Lower lobe of right lung (tissue), 2 donors: ENCODE results near the gene ANKDD1A. TPM values are rescaled to one million over a fixed set of nuclear protein-coding genes. Genes with fewer than 3 reads are reported as not detected.

Experiments
- ATAC-seq, 2 donors: fragments of 200-7000 bp; cut with Tn5 transposase; one replicate each; pipeline ENCODE4 v1.9.1; 2020 to 2022; ENCODE audit warnings: mild to moderate bottlenecking in 2 of 2, moderate library complexity in 2 of 2
- DNase-seq: peaks from one replicate; pipeline ENCODE4 v3.0.0-alpha.2; 2020
- H3K27ac ChIP-seq: fragments of 200-600 bp; one replicate; pipeline ENCODE4 v1.8.0; 2022
- H3K27me3 ChIP-seq: fragments of 200-600 bp; one replicate; pipeline ENCODE4 v1.8.0; 2022; ENCODE audit warnings: low read depth
- H3K36me3 ChIP-seq: fragments of 200-600 bp; one replicate; pipeline ENCODE4 v1.8.0; 2022; ENCODE audit warnings: mild to moderate bottlenecking
- H3K4me1 ChIP-seq: fragments of 200-600 bp; one replicate; pipeline ENCODE4 v1.8.0; 2022
- H3K4me3 ChIP-seq: fragments of 200-600 bp; one replicate; pipeline ENCODE4 v1.8.0; 2022; ENCODE audit warnings: mild to moderate bottlenecking
- H3K9me3 ChIP-seq: fragments of 200-600 bp; one replicate; pipeline ENCODE4 v1.8.0; 2022
- CTCF ChIP-seq: fragments of 200-600 bp; IDR thresholded peaks from one replicate; pipeline ENCODE4 v1.8.0; 2022; ENCODE audit warnings: antibody characterized with exemption, mild to moderate bottlenecking
- intact Hi-C: fragments of 100-400 bp; cut with DNase I; formaldehyde crosslinking; loops from one replicate; pipeline ENCODE4 v1.11.0; 2022
- total RNA-seq: library from RNA; stranded (reverse); fragmentation: NEBNext Ultra II Directional; extraction: Animal tissue kit (Norgen Biotek cat#: 25700); gene quantifications from one replicate; pipeline ENCODE4 v1.2.1, GENCODE V29; 2021
- donor health status: DM: no; HTN: yes; CAD: no; lungs with severe emphysema.

The ANKDD1A gene
- total RNA-seq, 1 donor from 2014 or later: 5.0 TPM

- peak in 1 of 2 donors; percentile 15 for ATAC-seq
- Histone ChIP-seq H3K27ac (peak overlapping the region; percentile 75), H3K4me3 (no peak overlapping the region), H3K27me3 (no peaks in the 10 kb centered on the region), H3K36me3 (no peaks in the 10 kb centered on the region), H3K9me3 (no peaks in the 10 kb centered on the region), H3K4me1 (peaks cover 56% of the 10 kb centered on the region)
- DNase-seq: no peak
- TF ChIP-seq CTCF: no peak
- intact Hi-C loops: no loop called here
Measured at GRCh38 chr15:64878705-64879104, 33.0 kb upstream of the ANKDD1A start.

- Histone ChIP-seq H3K27me3 (no peaks in the 10 kb centered on the region), H3K4me1 (peaks cover 53% of the 10 kb centered on the region), H3K27ac (peak overlapping the region; percentile 78), H3K36me3 (no peaks in the 10 kb centered on the region), H3K9me3 (no peaks in the 10 kb centered on the region), H3K4me3 (no peak overlapping the region)
- intact Hi-C loops: no loop called here
- TF ChIP-seq CTCF: no peak
- DNase-seq (no peak), ATAC-seq (peak; percentile 77 to 79)
Measured at GRCh38 chr15:64883100-64883581, 28.6 kb upstream of the ANKDD1A start.

- ATAC-seq (peak; percentile 78 to 83), DNase-seq (peak; percentile 85)
- H3K4me1 ChIP-seq: peaks cover 44% of the 10 kb centered on the region
- H3K4me3 ChIP-seq: no peak overlapping the region
- TF ChIP-seq CTCF: no peak
- no peaks in the 10 kb centered on the region for H3K9me3 ChIP-seq
- H3K27ac ChIP-seq: peak overlapping the region; percentile 78
- intact Hi-C loops: no loop called here
- H3K27me3 ChIP-seq: no peaks in the 10 kb centered on the region
- H3K36me3 ChIP-seq: no peaks in the 10 kb centered on the region
Measured at GRCh38 chr15:64883997-64884511, 27.6 kb upstream of the ANKDD1A start.

GRCh38 chr15:64884679-64885078 is 27.0 kb upstream of the ANKDD1A start:
- H3K27ac ChIP-seq: no peak overlapping the region
- H3K4me3 ChIP-seq: no peak overlapping the region
- intact Hi-C loops: no loop called here

GRCh38 chr15:64888336-64888735 is 23.4 kb upstream of the ANKDD1A start:
- ATAC-seq: no peak

More at GRCh38 chr15:64884679-64885078, 27.0 kb upstream of the ANKDD1A start:
- no peak for ATAC-seq
- Histone ChIP-seq H3K27me3 (no peaks in the 10 kb centered on the region), H3K9me3 (no peaks in the 10 kb centered on the region), H3K36me3 (no peaks in the 10 kb centered on the region), H3K4me1 (peaks cover 44% of the 10 kb centered on the region)
- DNase-seq: no peak
- TF ChIP-seq CTCF: no peak

More at GRCh38 chr15:64888336-64888735, 23.4 kb upstream of the ANKDD1A start:
- no peak overlapping the region for H3K27ac ChIP-seq
- no peaks in the 10 kb centered on the region for H3K9me3 ChIP-seq
- intact Hi-C loops: no loop called here
- no peak for DNase-seq
- H3K4me1 ChIP-seq: peaks cover 37% of the 10 kb centered on the region
- H3K4me3 ChIP-seq: no peak overlapping the region
- H3K36me3 ChIP-seq: no peaks in the 10 kb centered on the region
- no peaks in the 10 kb centered on the region for H3K27me3 ChIP-seq
- no peak for TF ChIP-seq CTCF
